Measurements from ENCODE around the gene ZNF575. TPM values are rescaled to one million over a fixed set of nuclear protein-coding genes. Genes with fewer than 3 reads are reported as not detected.
"Not testable (repeated sequence)": the region's sequence is repeated elsewhere in the genome, so short reads cannot be mapped to it uniquely, and the experiment has no call there.

The ZNF575 gene
- total RNA-seq, 1 donor from 2014 or later: 4.1 TPM

- no peak overlapping the region for H3K27ac Mint-ChIP-seq (ENCODE audit: unreplicated experiment)
- H3K4me3 Mint-ChIP-seq (ENCODE audit: unreplicated experiment): no peak overlapping the region
- TF ChIP-seq, protein P1, sequence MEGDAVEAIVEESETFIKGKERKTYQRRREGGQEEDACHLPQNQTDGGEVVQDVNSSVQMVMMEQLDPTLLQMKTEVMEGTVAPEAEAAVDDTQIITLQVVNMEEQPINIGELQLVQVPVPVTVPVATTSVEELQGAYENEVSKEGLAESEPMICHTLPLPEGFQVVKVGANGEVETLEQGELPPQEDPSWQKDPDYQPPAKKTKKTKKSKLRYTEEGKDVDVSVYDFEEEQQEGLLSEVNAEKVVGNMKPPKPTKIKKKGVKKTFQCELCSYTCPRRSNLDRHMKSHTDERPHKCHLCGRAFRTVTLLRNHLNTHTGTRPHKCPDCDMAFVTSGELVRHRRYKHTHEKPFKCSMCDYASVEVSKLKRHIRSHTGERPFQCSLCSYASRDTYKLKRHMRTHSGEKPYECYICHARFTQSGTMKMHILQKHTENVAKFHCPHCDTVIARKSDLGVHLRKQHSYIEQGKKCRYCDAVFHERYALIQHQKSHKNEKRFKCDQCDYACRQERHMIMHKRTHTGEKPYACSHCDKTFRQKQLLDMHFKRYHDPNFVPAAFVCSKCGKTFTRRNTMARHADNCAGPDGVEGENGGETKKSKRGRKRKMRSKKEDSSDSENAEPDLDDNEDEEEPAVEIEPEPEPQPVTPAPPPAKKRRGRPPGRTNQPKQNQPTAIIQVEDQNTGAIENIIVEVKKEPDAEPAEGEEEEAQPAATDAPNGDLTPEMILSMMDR (IDR thresholded peaks at IDR 0.05): no peak
- H3K9me3 Mint-ChIP-seq (ENCODE audit: low read depth): no peaks in the 10 kb centered on the region
- peaks cover 30% of the 10 kb centered on the region for H3K36me3 Mint-ChIP-seq (ENCODE audit: low read depth)
- H3K27me3 Mint-ChIP-seq (ENCODE audit: low read depth): no peaks in the 10 kb centered on the region
- H3K4me1 Mint-ChIP-seq (ENCODE audit: low read depth): no peaks in the 10 kb centered on the region
- no peak for DNase-seq (ENCODE audit: low spot score)
Measured at GRCh38 chr19:43546581-43546980, 13.6 kb downstream of the ZNF575 start.

DNA sequence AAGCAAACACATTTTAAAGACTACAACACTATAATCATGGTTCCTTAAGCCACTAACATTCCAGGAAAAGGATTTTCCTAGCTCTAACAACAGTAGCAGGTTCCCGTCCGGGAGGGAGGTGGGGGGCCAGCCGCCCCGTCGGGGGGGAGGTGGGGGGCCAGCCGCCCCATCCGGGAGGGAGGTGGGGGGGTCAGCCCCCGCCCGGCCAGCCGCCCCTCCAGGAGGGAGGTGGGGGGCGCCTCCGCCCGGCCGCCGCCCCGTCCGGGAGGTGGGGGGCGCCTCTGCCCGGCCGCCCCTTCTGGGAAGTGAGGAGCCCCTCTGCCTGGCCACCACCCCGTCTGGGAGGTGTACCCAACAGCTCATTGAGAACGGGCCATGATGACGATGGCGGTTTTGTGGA lies 14.9 kb downstream of the ZNF575 start:
- H3K36me3 Mint-ChIP-seq (ENCODE audit: low read depth): peaks cover 29% of the 10 kb centered on the region
- not testable (repeated sequence) for H3K4me3 Mint-ChIP-seq (ENCODE audit: unreplicated experiment); H3K27ac Mint-ChIP-seq (ENCODE audit: unreplicated experiment); H3K9me3 Mint-ChIP-seq (ENCODE audit: low read depth); H3K27me3 Mint-ChIP-seq (ENCODE audit: low read depth); H3K4me1 Mint-ChIP-seq (ENCODE audit: low read depth)
- peak; percentile 17 for DNase-seq (ENCODE audit: low spot score)

- no peaks in the 10 kb centered on the region for H3K27me3 Mint-ChIP-seq (ENCODE audit: low read depth)
- no peaks in the 10 kb centered on the region for H3K9me3 Mint-ChIP-seq (ENCODE audit: low read depth)
- TF ChIP-seq, protein P1 (IDR thresholded peaks at IDR 0.05): no peak
- H3K36me3 Mint-ChIP-seq (ENCODE audit: low read depth): peaks cover 22% of the 10 kb centered on the region
- H3K4me1 Mint-ChIP-seq (ENCODE audit: low read depth): no peaks in the 10 kb centered on the region
- no peak overlapping the region for H3K27ac Mint-ChIP-seq (ENCODE audit: unreplicated experiment)
- DNase-seq (ENCODE audit: low spot score): no peak
- no peak overlapping the region for H3K4me3 Mint-ChIP-seq (ENCODE audit: unreplicated experiment)
Measured at GRCh38 chr19:43548706-43549105, 15.7 kb downstream of the ZNF575 start.

DNA sequence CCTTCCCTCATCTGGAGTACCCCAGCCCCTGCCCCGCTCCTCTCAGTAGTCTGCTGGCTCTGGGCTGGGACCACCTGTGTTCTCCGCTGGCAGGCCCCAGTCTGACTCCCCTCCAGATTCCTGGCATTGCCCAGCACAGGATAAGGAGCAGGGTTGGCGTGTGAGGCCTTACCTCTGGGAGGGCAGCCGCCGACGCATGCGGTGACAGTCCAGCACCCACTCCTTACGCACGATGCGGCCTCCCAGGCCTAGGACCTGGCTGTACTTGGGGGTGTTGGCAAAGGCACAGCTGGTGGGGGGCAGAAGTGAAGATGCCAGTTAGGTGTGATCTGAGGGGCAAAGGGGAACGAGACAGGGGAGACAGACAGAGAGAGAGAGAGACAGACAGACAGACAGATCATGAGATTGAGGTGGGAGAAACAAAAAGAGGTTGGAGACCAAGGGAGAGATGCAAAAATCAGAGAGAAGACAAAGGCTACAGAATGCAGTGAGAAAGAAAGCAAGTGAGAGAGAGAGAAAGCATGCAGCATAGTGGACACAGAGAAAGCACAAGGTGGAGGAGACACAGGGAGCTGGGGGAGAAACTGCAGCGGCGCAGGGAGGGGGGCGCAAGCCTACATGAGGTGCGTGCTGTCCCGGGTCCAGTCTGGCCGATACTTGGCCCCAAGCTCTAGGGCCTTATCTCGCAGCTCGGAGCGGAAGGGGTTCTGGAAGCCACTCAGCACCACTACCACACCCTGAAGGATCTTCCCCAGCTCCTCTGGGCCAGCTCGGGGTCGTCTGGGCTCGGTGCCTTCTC lies 18.6 kb downstream of the ZNF575 start:
- Mint-ChIP-seq H3K9me3 (ENCODE audit: low read depth) (no peaks in the 10 kb centered on the region), H3K27ac (ENCODE audit: unreplicated experiment) (no peak overlapping the region), H3K4me3 (ENCODE audit: unreplicated experiment) (no peak overlapping the region), H3K36me3 (ENCODE audit: low read depth) (peaks cover 20% of the 10 kb centered on the region), H3K27me3 (ENCODE audit: low read depth) (no peaks in the 10 kb centered on the region), H3K4me1 (ENCODE audit: low read depth) (no peaks in the 10 kb centered on the region)
- TF ChIP-seq, protein P1 (IDR thresholded peaks at IDR 0.05): no peak
- DNase-seq (ENCODE audit: low spot score): no peak

DNA sequence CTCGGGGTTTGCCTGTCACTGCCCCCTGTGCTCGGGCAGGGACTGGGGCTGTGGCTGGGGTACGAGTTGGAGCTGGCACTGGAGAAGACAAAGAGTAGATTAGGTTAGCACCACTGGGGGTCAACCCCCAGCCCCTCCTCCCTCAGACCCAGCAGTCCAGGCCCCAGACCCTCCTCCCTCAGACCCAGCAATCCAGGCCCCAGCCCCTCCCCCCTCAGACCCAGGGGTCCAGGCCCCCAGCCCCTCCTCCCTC lies 19.1 kb downstream of the ZNF575 start:
- no peak overlapping the region for H3K27ac Mint-ChIP-seq (ENCODE audit: unreplicated experiment)
- H3K4me3 Mint-ChIP-seq (ENCODE audit: unreplicated experiment): no peak overlapping the region
- H3K4me1 Mint-ChIP-seq (ENCODE audit: low read depth): no peaks in the 10 kb centered on the region
- H3K9me3 Mint-ChIP-seq (ENCODE audit: low read depth): no peaks in the 10 kb centered on the region
- no peak for DNase-seq (ENCODE audit: low spot score)
- H3K27me3 Mint-ChIP-seq (ENCODE audit: low read depth): no peaks in the 10 kb centered on the region
- TF ChIP-seq, protein P1 (IDR thresholded peaks at IDR 0.05): no peak
- H3K36me3 Mint-ChIP-seq (ENCODE audit: low read depth): peaks cover 20% of the 10 kb centered on the region

- Mint-ChIP-seq H3K4me1 (ENCODE audit: low read depth) (no peaks in the 10 kb centered on the region), H3K27me3 (ENCODE audit: low read depth) (no peaks in the 10 kb centered on the region), H3K27ac (ENCODE audit: unreplicated experiment) (no peak overlapping the region), H3K4me3 (ENCODE audit: unreplicated experiment) (no peak overlapping the region), H3K36me3 (ENCODE audit: low read depth) (peaks cover 20% of the 10 kb centered on the region), H3K9me3 (ENCODE audit: low read depth) (no peaks in the 10 kb centered on the region)
- TF ChIP-seq, protein P1 (IDR thresholded peaks at IDR 0.05): no peak
- DNase-seq (ENCODE audit: low spot score): no peak
Measured at GRCh38 chr19:43552616-43553015, 19.6 kb downstream of the ZNF575 start.
